ENCODE data around the gene CKMT2.

Gene CKMT2

DNA sequence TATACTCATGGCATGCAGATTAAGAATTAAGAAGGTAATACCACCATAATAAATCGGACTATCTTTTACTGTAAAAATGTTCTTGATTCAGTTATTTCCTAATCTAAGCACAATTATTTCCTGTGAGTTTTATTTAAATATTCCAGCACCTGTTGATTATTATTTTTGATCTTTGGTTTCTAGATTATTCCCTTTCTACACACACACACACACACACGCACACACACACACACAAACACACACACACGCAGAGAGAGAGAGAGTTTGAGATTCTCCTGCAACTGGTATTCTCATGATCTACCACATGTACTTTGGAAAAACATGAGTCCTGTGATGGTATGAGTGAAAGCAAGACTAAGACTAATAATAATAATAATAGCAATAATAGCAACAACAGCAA, 17.0 kb upstream of the CKMT2 start:
- ATAC-seq: no peak
- no peak for DNase-seq

- DNase-seq: no peak
- ATAC-seq: no peak
Observed at GRCh38 chr5:81219389-81219788, 13.7 kb upstream of the CKMT2 start.

DNA sequence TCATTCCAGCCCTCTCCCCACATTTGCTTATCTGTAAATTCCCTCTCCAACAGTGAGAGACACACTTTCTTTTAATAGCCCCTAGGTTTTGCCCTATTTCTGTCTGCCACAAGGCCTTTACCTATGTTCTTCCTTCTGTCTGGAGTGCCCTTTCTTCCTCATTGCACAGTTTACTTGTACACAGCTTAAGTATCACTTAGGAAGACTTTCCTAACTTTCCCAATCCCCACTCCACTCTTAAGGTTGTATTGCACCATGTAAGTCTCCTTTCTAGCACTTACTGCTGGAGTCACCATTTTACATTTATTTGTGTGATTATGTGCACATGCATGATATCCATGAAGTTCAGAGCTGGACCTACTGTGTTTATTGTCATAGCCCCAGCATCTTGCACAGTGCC, 10.8 kb upstream of the CKMT2 start:
- no peak for ATAC-seq

DNA sequence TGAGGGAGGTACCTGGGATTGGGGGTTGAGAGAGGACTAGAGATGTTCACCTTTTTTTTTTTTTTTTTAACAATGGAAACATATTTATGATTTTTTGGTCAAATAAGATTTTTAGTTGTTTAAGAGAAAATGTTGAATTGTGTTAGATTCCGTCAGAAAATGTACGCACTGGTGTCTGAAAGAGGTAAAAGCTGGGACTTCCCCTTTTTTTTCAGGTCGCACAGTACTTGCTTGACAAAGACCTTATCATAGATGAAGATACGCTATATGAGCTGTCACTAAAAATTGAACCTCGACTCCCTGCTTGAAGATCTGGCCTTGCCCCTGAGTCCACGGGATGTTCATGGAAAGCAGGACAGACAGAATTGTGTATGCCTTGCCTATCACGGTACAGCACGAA, 7.7 kb upstream of the CKMT2 start:
- ATAC-seq: no peak

More for the DNA sequence above, 10.8 kb upstream of the CKMT2 start:
- no peak for DNase-seq

GRCh38 chr5:81226286-81226685, 6.8 kb upstream of the CKMT2 start:
- no peak for DNase-seq
- ATAC-seq: no peak

More for the DNA sequence above, 7.7 kb upstream of the CKMT2 start:
- no peak for DNase-seq

GRCh38 chr5:81226949-81227348, 6.2 kb upstream of the CKMT2 start:
- DNase-seq (no peak), ATAC-seq (no peak)

DNA sequence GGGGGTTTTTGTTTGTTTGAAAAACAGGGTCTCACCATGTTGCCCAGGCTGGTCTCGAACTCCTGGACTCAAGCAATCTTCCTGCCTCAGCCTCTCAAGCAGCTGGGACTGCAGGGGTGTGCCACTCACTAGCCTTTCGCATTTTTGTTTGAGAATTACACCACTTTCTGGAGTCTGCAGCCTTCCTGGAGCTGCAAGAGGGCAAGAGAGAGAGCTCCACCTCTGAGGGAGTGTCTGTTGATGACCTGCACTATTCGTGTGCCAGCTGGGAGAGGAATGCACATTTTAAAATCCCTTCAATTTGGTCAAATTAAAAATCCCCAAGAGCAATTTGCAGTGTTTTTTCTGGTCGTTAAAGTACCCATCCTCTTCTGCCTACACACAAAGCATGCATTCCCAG, 5.0 kb upstream of the CKMT2 start:
- no peak for ATAC-seq

DNA sequence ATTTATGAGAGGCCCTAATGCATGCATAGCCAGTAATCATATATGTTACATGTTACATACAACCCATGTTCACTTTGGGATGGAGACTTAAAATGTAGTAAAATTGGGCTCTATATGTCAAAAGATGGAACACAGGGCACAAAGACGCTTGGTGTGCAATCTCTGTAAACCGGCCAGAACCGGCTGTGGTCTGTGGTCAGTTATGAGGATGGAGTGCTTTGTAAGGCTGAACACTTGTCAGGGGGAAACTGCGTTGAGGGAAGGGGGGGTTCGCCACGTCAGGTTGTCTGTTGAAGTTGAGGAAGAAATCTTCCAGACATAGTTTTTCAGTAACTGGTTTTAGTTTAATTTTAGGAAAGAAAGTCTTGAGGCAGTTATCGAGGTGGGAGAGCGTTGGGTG, 2.7 kb upstream of the CKMT2 start:
- DNase-seq (no peak), ATAC-seq (no peak)

More for the DNA sequence above, 5.0 kb upstream of the CKMT2 start:
- DNase-seq: no peak

DNA sequence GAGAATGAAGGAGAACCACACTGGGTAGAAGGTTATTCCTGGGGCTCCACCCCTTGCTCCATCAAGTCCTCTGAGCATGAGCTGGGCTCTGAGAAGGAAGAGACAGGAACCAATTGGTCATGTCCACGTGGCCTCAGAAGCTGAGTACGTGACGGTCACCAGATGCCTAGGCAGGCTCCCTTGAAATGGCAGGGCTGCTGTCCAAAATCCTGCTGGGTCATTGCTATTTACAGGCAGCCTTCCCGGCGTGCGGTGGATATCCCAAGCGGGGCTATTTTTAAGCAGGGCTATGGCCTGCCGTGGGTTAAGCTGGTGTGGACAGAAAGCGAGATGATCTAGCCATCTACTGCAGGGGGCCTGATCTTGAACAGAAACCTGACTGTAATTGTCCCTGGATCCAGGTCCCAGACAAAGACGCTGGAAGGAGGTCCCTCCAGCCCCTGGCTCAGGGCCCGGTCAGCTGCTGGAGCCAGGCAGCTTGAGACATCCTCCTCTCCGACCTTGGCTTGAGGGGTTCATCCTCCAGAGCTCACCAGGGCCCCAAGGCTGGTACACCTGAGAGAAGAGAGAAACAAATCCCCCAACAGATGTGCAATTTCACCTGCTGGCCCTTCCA, 550 bp upstream of the CKMT2 start:
- no peak for DNase-seq
- ATAC-seq: no peak

DNA sequence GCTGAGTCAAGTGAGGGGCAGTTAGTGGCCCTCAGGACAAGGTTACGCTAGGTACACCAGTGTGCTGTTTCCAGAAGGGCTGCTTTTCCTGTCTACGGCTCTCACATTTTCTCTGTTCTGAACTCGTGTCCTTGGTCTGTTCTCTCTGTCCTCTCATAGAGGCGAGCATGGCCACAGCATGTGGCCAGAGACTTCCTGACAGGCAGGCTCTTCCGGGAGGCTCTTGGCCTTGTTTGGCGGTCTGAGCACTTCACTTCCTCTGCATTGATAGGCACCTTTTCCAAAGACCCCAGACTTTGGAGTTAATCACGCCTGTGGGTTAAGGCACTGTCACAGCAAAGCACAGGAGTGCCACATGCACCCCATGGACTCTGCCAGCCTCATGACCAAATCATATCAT, 1.2 kb downstream of the CKMT2 start:
- no peak for DNase-seq
- ATAC-seq: no peak

DNA sequence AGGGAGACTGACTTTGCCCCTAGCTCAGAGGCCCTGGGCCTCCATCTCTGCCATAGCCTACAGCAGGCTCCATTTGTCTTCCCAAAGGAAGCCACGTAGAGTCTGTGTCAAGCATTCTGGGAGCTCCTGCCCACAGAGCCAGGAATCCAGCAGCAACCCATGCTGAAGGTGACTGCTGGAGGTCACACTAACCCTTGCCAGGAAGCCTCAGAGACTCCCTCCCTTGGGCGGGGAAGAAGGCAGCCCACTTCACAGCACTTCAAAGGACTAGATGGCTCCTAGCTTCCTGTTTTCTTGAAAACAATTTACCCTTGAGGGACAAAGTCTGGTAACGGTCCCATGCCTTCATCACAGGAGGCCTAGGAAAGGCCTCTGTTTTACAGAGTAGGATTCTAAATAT, 1.7 kb downstream of the CKMT2 start:
- no peak for ATAC-seq
- no peak for DNase-seq

- no peak for ATAC-seq
- no peak for DNase-seq
Observed at GRCh38 chr5:81235287-81236072, 2.4 kb downstream of the CKMT2 start.

DNA sequence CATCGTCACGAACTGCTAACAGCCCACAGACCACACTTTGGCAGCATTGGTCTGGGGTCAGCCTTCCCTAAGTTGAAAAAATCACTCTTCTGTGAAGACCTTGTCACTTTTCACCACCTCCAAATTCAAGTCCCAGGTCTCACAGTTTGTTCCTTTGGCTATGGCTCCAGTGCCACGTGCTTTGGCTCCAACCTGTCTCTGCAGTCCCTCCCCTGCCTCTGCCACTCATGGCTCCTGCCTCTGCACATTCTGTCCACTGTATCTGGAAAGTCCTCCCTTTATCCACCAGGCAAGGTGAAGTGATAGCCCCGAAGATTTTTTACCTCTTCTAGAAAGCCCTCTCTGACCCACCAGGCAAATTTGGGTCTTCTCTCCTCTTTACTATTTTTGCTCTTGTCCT, 5.3 kb downstream of the CKMT2 start:
- no peak for DNase-seq
- ATAC-seq: no peak

DNA sequence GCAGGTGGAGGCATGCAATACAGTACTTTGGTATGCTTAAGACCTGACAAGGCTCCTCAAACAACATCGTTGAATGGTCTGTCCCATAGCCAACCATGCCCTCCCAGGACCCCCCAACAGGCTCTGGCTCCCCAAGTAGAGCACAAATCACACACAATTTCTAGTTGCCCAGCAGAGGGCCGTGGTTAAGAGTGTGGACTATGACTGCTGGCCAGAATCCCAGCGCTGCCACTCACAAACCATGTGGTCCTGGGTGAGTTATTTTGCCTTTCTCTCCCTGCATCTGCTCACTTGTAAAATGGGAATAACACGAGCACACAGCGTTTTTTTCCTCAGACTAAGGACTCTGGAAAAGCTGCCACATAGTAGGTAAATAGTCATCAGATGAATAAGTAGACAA, 6.5 kb downstream of the CKMT2 start:
- ATAC-seq: no peak
- DNase-seq: no peak

GRCh38 chr5:81241001-81241400, 7.9 kb downstream of the CKMT2 start:
- DNase-seq (no peak), ATAC-seq (no peak)

GRCh38 chr5:81241961-81242648, 9.0 kb downstream of the CKMT2 start:
- no peak for DNase-seq
- ATAC-seq: no peak

- ATAC-seq (no peak), DNase-seq (no peak)
Observed at GRCh38 chr5:81242906-81243436, 9.8 kb downstream of the CKMT2 start.

DNA sequence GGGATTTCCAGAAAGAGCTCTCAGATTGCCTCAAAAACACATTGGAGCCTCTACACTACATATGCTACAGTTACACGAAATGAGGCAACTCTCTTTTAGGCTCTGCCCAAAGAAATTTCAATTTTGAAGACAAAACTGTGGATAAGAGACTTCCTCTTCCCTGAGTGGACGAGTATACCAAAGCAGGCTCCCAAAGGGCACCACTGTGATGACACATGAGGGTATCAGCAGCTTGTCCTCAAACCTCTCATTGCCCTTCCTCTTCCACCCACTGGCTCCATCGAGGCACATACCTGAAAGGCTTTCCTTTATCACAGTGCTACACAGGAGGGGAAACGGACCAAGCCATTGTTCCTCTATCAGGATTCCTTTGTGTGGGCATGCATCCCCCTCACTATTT, 11.3 kb downstream of the CKMT2 start:
- no peak for ATAC-seq

DNA sequence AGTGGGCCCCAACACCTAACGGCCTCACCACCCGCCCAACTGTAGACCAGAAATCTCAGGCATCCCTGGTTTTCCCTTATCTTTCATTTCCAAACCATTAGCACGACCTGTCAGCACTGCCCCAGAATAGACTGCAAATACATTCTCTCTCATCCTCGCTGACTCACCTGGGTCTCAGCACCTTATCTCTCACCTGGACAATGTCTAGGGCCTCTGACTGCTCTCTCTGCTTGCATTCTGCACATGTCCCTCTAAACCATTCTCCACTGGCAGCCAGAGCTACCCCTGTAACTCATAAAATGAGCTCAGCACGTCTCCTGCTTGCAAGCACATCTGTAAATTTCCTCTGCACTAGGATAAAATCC, 12.7 kb downstream of the CKMT2 start:
- ATAC-seq: no peak
- DNase-seq: no peak

More for the DNA sequence above, 11.3 kb downstream of the CKMT2 start:
- DNase-seq: no peak

- ATAC-seq: no peak
- DNase-seq: no peak
Observed at GRCh38 chr5:81246697-81247096, 13.6 kb downstream of the CKMT2 start.

- no peak for DNase-seq
Observed at GRCh38 chr5:81247441-81247972, 14.4 kb downstream of the CKMT2 start.

GRCh38 chr5:81249240-81249639, 16.1 kb downstream of the CKMT2 start:
- no peak for DNase-seq
- ATAC-seq: no peak

More at GRCh38 chr5:81247441-81247972, 14.4 kb downstream of the CKMT2 start:
- no peak for ATAC-seq

- no peak for ATAC-seq
- DNase-seq: no peak
Observed at GRCh38 chr5:81250004-81250403, 16.9 kb downstream of the CKMT2 start.
